Right lobe of liver (tissue), 6 donors: ENCODE results near the gene NIT1. TPM values are rescaled to one million over a fixed set of nuclear protein-coding genes. Genes with fewer than 3 reads are reported as not detected.

Source experiments
- ATAC-seq, 4 donors: fragments of 200-7000 bp; cut with Tn5 transposase; one replicate each; pipeline ENCODE4 v1.9.1; 2020; ENCODE audit warnings: mild to moderate bottlenecking in 4 of 4, moderate library complexity in 4 of 4
- DNase-seq, 3 donors: peaks; one replicate each; pipeline ENCODE4 v3.0.0-alpha.2; 2020
- H3K27ac ChIP-seq, 3 donors: fragments of 200-600 bp; one replicate each; pipeline ENCODE4 v1.8.0; 2022
- H3K27me3 ChIP-seq, 2 donors: fragments of 200-600 bp; one replicate each; pipeline ENCODE4 v1.8.0; 2022
- H3K36me3 ChIP-seq, 4 donors: fragments of 200-600 bp; sonication (generic) in 1 of 4; one replicate each; pipeline versions ENCODE4 v1.5.1 to v1.8.0; 2017 to 2022; ENCODE audit warnings: control low read depth in 1 of 4
- H3K4me1 ChIP-seq, 4 donors: fragments of 200-600 bp; sonication (generic) in 1 of 4; one replicate each; pipeline versions ENCODE4 v1.5.1 to v1.8.0; 2017 to 2022; ENCODE audit warnings: control low read depth in 1 of 4
- H3K4me3 ChIP-seq, 3 donors: fragments of 200-600 bp; one replicate each; pipeline ENCODE4 v1.8.0; 2022
- H3K9me3 ChIP-seq, 4 donors: fragments of 200-600 bp; sonication (generic) in 1 of 4; one replicate each; pipeline versions ENCODE4 v1.5.1 to v1.8.0; 2017 to 2022; ENCODE audit warnings: control low read depth in 1 of 4
- POLR2A ChIP-seq: fragments of 450-650 bp; IDR thresholded peaks from one replicate; pipeline ENCODE4 v1.6.1; 2017; ENCODE audit warnings: antibody characterized with exemption, mild to moderate bottlenecking
- WGBS: methylation state at CpG from one replicate; pipeline ENCODE4 v1.1.6; 2018; ENCODE audit warnings: low coverage, low lambda C conversion rate; ENCODE audit not compliant: insufficient coverage; ENCODE audit errors: missing lambda C conversion rate; 5-methylcytosine and 5-hydroxymethylcytosine counted together
- intact Hi-C, 2 donors: fragments of 100-400 bp; cut with DNase I; formaldehyde crosslinking; loops; one replicate each; pipeline versions ENCODE4 v1.11.2 to v1.14.1; 2022
- total RNA-seq, 6 experiments: library from RNA; depleted of rRNA in 2 of 6; stranded (reverse); fragments of >200 nt in 2 of 6; fragmentation: NEBNext Ultra II Directional in 3 of 6; extraction: Animal tissue kit (Norgen Biotek cat#: 25700) in 3 of 6; gene quantifications; one replicate each; pipeline versions ENCODE4 v1.1.0 to v1.2.4, GENCODE V29; 2016 to 2023
- TF ChIP-seq, protein P1 (sequence below), 4 donors: fragments of 200-600 bp in 3 of 4; fragments of 450-650 bp in 1 of 4; IDR thresholded peaks; one replicate each; pipeline versions ENCODE4 v1.5.1 to v1.8.0; 2016 to 2022; ENCODE audit warnings: antibody characterized with exemption in 4 of 4, mild to moderate bottlenecking in 2 of 4
- donor health status: DM: no; HTN: yes; CAD: no.
- donor health status: DM: no; HTN: no; CAD: no.
- donor health status: DM: no; HTN: no; CAD: no.
- donor health status: DM: no; HTN: yes; CAD: no.
- donor health status: DM: no; HTN: yes; CAD: no.

The NIT1 gene
- total RNA-seq, 6 experiments from 2014 or later: 36.9 to 67.8 (median 45.8) TPM

DNA sequence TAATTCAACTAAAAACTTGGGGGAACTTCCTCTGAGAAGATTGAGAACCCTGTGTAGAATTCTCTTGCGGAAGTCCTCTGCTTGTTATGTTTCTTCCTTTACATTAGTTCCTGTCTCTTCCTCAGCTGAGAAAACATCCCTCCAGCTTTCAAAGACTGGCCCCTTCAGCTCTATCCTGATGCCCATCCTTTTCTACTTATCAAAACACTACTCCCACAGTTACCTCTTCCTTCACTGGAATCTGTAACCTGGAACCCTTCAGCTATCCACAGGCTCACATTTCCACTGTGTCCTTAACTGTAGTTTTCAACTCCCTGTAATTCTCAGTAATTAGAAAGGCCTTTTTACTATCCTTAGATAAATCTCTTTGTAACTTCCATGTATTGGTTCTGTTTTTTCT, 20.5 kb downstream of the NIT1 start:
- peak in 1 of 4 donors; percentile 23 for ATAC-seq
- Histone ChIP-seq H3K4me3 (no peak overlapping the region), H3K36me3 (no peaks in the 10 kb centered on the region), H3K9me3 (no peaks in the 10 kb centered on the region), H3K4me1 (peaks cover 0 to 5% (median 1%) of the 10 kb centered on the region in 4 donors), H3K27ac (no peak overlapping the region), H3K27me3 (no peaks in the 10 kb centered on the region)
- intact Hi-C loops: no loop called here
- 73% methylated on average over 1 of the region's 1 CpG for WGBS
- TF ChIP-seq, protein P1, sequence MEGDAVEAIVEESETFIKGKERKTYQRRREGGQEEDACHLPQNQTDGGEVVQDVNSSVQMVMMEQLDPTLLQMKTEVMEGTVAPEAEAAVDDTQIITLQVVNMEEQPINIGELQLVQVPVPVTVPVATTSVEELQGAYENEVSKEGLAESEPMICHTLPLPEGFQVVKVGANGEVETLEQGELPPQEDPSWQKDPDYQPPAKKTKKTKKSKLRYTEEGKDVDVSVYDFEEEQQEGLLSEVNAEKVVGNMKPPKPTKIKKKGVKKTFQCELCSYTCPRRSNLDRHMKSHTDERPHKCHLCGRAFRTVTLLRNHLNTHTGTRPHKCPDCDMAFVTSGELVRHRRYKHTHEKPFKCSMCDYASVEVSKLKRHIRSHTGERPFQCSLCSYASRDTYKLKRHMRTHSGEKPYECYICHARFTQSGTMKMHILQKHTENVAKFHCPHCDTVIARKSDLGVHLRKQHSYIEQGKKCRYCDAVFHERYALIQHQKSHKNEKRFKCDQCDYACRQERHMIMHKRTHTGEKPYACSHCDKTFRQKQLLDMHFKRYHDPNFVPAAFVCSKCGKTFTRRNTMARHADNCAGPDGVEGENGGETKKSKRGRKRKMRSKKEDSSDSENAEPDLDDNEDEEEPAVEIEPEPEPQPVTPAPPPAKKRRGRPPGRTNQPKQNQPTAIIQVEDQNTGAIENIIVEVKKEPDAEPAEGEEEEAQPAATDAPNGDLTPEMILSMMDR (IDR thresholded peaks at IDR 0.05): no peak
- no peak for TF ChIP-seq POLR2A
- no peak for DNase-seq

DNA sequence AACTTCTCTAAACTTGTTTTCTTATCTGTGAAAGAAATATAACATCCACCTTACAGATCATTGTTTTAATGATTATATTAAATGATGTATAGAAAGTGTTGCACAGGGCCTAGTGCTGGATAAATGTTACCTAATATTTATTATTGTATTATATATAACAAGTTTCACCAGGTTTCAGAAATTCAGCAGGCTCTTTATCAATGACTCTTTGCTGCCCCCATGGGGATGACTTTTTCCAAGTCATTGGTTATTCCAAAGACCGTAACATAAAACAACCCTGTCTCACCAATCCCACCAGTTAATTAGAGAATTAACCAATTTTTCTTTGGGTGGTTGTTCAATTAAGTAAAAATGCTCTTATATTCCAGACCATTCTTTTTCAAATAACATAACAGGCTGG, 21.9 kb downstream of the NIT1 start:
- Histone ChIP-seq H3K4me1 (no peaks in the 10 kb centered on the region), H3K36me3 (no peaks in the 10 kb centered on the region), H3K27ac (no peak overlapping the region), H3K9me3 (no peaks in the 10 kb centered on the region), H3K27me3 (no peaks in the 10 kb centered on the region), H3K4me3 (no peak overlapping the region)
- TF ChIP-seq, protein P1 (IDR thresholded peaks at IDR 0.05): peak; percentile 56 to 70 (median 62)
- TF ChIP-seq POLR2A: no peak
- peak; percentile 66 to 79 (median 76) for ATAC-seq
- WGBS: 5% methylated on average over 1 of the region's 1 CpG
- intact Hi-C loops: no loop called here
- DNase-seq: no peak

DNA sequence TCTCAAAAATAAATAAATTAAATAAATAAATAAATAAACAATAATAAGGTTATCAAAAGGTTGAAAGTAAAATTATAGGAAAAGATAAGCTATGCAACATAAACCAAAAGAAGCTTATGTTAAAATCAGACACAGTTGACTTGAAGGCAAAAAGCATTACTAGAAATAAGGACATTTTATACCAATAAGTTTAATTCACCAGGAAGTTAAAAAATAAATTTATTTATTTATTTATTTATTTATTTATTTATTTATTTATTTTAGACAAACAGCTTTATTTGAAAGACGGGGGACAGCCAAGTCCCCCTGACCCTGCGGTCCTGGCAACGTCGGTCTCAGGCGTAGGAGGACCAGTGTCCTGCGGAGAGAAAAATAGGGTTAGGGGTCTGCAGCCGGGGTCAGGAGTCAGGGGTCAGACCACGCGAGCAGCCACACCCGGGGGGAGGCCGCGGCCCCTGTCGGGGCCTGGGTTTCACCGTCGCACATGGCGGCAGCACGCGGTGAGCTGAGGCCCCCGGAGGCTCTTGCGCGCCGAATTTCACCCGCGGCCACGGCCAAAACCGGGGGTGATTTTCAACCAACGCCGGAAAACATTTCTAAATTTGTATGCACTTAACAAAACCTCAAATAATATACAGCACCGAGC, 23.0 kb downstream of the NIT1 start:
- Histone ChIP-seq H3K27ac (no peak overlapping the region), H3K4me3 (no peak overlapping the region), H3K9me3 (no peaks in the 10 kb centered on the region), H3K36me3 (no peaks in the 10 kb centered on the region), H3K4me1 (no peaks in the 10 kb centered on the region), H3K27me3 (no peaks in the 10 kb centered on the region)
- DNase-seq: no peak
- intact Hi-C loops: no loop called here
- ATAC-seq: no peak
- TF ChIP-seq, protein P1 (IDR thresholded peaks at IDR 0.05): no peak
- TF ChIP-seq POLR2A: no peak
- WGBS: 82% methylated on average over 10 of the region's 29 CpGs

DNA sequence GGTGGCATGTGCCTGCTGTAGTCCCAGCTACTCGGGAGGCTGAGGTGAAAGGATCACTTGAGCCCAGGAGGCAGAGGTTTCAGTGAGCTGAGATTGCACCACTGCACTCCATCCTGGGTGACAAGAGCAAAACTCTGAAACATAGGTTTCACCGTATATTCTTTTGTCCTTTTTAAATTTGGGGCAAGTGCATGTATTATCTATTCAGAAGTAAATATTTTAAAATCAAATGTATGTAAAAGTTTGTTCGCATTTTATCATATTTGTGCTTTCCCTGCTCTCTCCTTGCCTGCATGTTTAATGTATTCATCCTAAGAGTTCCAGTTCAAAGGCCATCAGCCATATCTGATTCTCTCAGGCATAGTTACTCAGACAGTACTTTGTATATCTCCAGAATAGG, 27.9 kb downstream of the NIT1 start:
- WGBS: 71% methylated on average over 3 of the region's 3 CpGs

More for the DNA sequence above, 27.9 kb downstream of the NIT1 start:
- Histone ChIP-seq H3K36me3 (no peaks in the 10 kb centered on the region), H3K4me3 (no peak overlapping the region), H3K27me3 (no peaks in the 10 kb centered on the region), H3K4me1 (no peaks in the 10 kb centered on the region), H3K27ac (no peak overlapping the region), H3K9me3 (no peaks in the 10 kb centered on the region)
- TF ChIP-seq, protein P1 (IDR thresholded peaks at IDR 0.05): no peak
- TF ChIP-seq POLR2A: no peak
- no peak for DNase-seq
- no peak for ATAC-seq
- intact Hi-C loops: no loop called here
